Stimulated activated CD4-positive, alpha-beta T cell treated with anti-CD3 and anti-CD28 coated beads, Interleukin-15, amount 100 ng/mL, for 48 hours (primary cell): ENCODE results near the gene SLC12A5.
"Not testable (repeated sequence)": the region's sequence is repeated elsewhere in the genome, so short reads cannot be mapped to it uniquely, and the experiment has no call there.

Experiments used
- DNase-seq, 2 donors: peaks; one replicate each; pipeline ENCODE4 v3.0.0-alpha.2; 2020; ENCODE audit warnings: low read depth in 2 of 2

Gene SLC12A5

GRCh38 chr20:46077642-46078305 lies 48.8 kb downstream of the SLC12A5 start:
- DNase-seq, result no peak

- no peak for DNase-seq
Observed at GRCh38 chr20:46078954-46079353, 49.9 kb downstream of the SLC12A5 start.

- DNase-seq, result no peak
Observed at GRCh38 chr20:46081074-46081473, 52.1 kb downstream of the SLC12A5 start.

- no peak for DNase-seq
Observed at GRCh38 chr20:46083101-46083500, 54.1 kb downstream of the SLC12A5 start.

GRCh38 chr20:46083531-46084061 lies 54.6 kb downstream of the SLC12A5 start:
- DNase-seq, result no peak

GRCh38 chr20:46084805-46085178 lies 55.8 kb downstream of the SLC12A5 start:
- DNase-seq, result no peak

- DNase-seq, result no peak
Observed at GRCh38 chr20:46085179-46085851, 56.3 kb downstream of the SLC12A5 start.

- no peak for DNase-seq
Observed at GRCh38 chr20:46087161-46087560, 58.1 kb downstream of the SLC12A5 start.

- DNase-seq, result no peak
Observed at GRCh38 chr20:46088409-46089166, 59.6 kb downstream of the SLC12A5 start.

- DNase-seq, result peak; percentile 42 to 52
Observed at GRCh38 chr20:46089167-46089416, 60.1 kb downstream of the SLC12A5 start.

GRCh38 chr20:46089417-46090388 lies 60.7 kb downstream of the SLC12A5 start, which contains the start of gene NCOA5:
TSS of gene NCOA5 (minus strand) at chr20:46089962. CDS start at chr20:46079424, 10,538 bp downstream.
- peak; percentile 93 to 95 for DNase-seq

- DNase-seq, result not testable (repeated sequence)
Observed at GRCh38 chr20:46091622-46092535, 62.9 kb downstream of the SLC12A5 start.

- DNase-seq, result no peak
Observed at GRCh38 chr20:46093531-46093930, 64.5 kb downstream of the SLC12A5 start.

GRCh38 chr20:46099491-46100287 lies 70.7 kb downstream of the SLC12A5 start:
- no peak for DNase-seq

- not testable (repeated sequence) for DNase-seq
Observed at GRCh38 chr20:46100444-46100843, 71.4 kb downstream of the SLC12A5 start.

- DNase-seq, result no peak
Observed at GRCh38 chr20:46100988-46101387, 72.0 kb downstream of the SLC12A5 start.

GRCh38 chr20:46101957-46102356 lies 72.9 kb downstream of the SLC12A5 start:
- DNase-seq, result no peak

GRCh38 chr20:46102940-46103339 lies 73.9 kb downstream of the SLC12A5 start:
- no peak for DNase-seq

GRCh38 chr20:46104262-46104661 lies 75.2 kb downstream of the SLC12A5 start:
- no peak for DNase-seq

- DNase-seq, result no peak
Observed at GRCh38 chr20:46107061-46107460, 78.0 kb downstream of the SLC12A5 start.
